GM23338 (cell line): Measurements from ENCODE around the gene SLX9. TPM values are rescaled to one million over a fixed set of nuclear protein-coding genes. Genes with fewer than 3 reads are reported as not detected.
"Not testable (repeated sequence)": the region's sequence is repeated elsewhere in the genome, so short reads cannot be mapped to it uniquely, and the experiment has no call there.

Source experiments
- ATAC-seq: fragments of 200-7000 bp; cut with Tn5 transposase; 3 replicates; pipeline ENCODE4 v1.9.1; 2020
- DNase-seq: peaks from one replicate; pipeline ENCODE4 v3.0.0-alpha.2; 2015; ENCODE audit warnings: low spot score
- H2AFZ ChIP-seq: fragments of 200-600 bp; sonication (generic); 2 replicates; pipeline ENCODE4 v1.8.0; 2016; ENCODE audit warnings: antibody characterized with exemption, mild to moderate bottlenecking, moderate library complexity
- H3F3A ChIP-seq: fragments of 200-600 bp; sonication (generic); replicated peaks from 2 replicates; pipeline ENCODE4 v1.8.0; 2017; ENCODE audit warnings: antibody characterized with exemption, mixed run types, low read depth
- H3K27ac ChIP-seq: fragments of 200-600 bp; sonication (generic); 2 replicates; pipeline ENCODE4 v1.6.1; 2016; ENCODE audit warnings: low read depth
- H3K27me3 ChIP-seq: fragments of 200-600 bp; sonication (generic); 2 replicates; pipeline ENCODE4 v1.8.0; 2016; ENCODE audit warnings: mild to moderate bottlenecking, mixed run types, moderate library complexity; ENCODE audit not compliant: insufficient read depth
- H3K36me3 ChIP-seq: fragments of 200-600 bp; sonication (generic); 2 replicates; pipeline ENCODE4 v1.8.0; 2016; ENCODE audit warnings: mild to moderate bottlenecking; ENCODE audit not compliant: insufficient read depth
- H3K4me1 ChIP-seq: fragments of 200-600 bp; sonication (generic); 2 replicates; pipeline ENCODE4 v1.8.0; 2016; ENCODE audit warnings: mild to moderate bottlenecking, moderate library complexity; ENCODE audit not compliant: insufficient read depth
- H3K4me2 ChIP-seq: fragments of 200-600 bp; sonication (generic); 2 replicates; pipeline ENCODE4 v1.7.1; 2017; ENCODE audit warnings: mixed run types
- H3K4me3 ChIP-seq: fragments of 200-600 bp; sonication (generic); 2 replicates; pipeline ENCODE4 v1.6.1; 2016; ENCODE audit warnings: mixed run types
- H3K79me2 ChIP-seq: fragments of 200-600 bp; sonication (generic); replicated peaks from 2 replicates; pipeline ENCODE4 v1.8.0; 2017; ENCODE audit warnings: mild to moderate bottlenecking; ENCODE audit not compliant: insufficient read depth
- H3K9me2 ChIP-seq: fragments of 200-600 bp; sonication (generic); 2 replicates; pipeline ENCODE4 v1.8.0; 2017; ENCODE audit not compliant: insufficient read depth
- H4K20me1 ChIP-seq: fragments of 200-600 bp; sonication (generic); replicated peaks from 2 replicates; pipeline ENCODE4 v1.8.0; 2017; ENCODE audit warnings: mild to moderate bottlenecking; ENCODE audit not compliant: insufficient read depth
- H3K27ac Mint-ChIP-seq: 2 replicates; pipeline ENCODE4 v1.8.0; 2020; ENCODE audit warnings: inconsistent platforms, mild to moderate bottlenecking, moderate library complexity, mixed read lengths
- H3K27me3 Mint-ChIP-seq: 3 replicates; pipeline ENCODE4 v1.8.0; 2022; ENCODE audit warnings: low read depth, mild to moderate bottlenecking, moderate library complexity, mixed read lengths, inconsistent platforms; ENCODE audit not compliant: insufficient read depth, poor library complexity
- H3K36me3 Mint-ChIP-seq: 3 replicates; pipeline ENCODE4 v1.8.0; 2021; ENCODE audit warnings: low read depth, mild to moderate bottlenecking, inconsistent platforms, moderate library complexity, mixed read lengths
- H3K4me1 Mint-ChIP-seq: 3 replicates; pipeline ENCODE4 v1.8.0; 2020; ENCODE audit warnings: mild to moderate bottlenecking, inconsistent platforms, mixed read lengths
- H3K4me3 Mint-ChIP-seq: 3 replicates; pipeline ENCODE4 v1.8.0; 2021; ENCODE audit warnings: moderate library complexity, mild to moderate bottlenecking, inconsistent platforms, mixed read lengths
- H3K9me3 Mint-ChIP-seq: 3 replicates; pipeline ENCODE4 v1.8.0; 2020; ENCODE audit warnings: moderate library complexity, mild to moderate bottlenecking, inconsistent platforms, mixed read lengths
- CREB1 ChIP-seq: fragments of 250-450 bp; sonication (Bioruptor Pico); IDR thresholded peaks from 2 replicates; pipeline ENCODE4 v1.5.0; 2020; ENCODE audit warnings: low read depth, mild to moderate bottlenecking, moderate library complexity
- ETS1 ChIP-seq: IDR thresholded peaks from 2 replicates; pipeline ENCODE4 v1.6.1; 2016; ENCODE audit warnings: antibody characterized with exemption
- NANOG ChIP-seq: IDR thresholded peaks from 2 replicates; pipeline ENCODE4 v1.6.1; 2016; ENCODE audit warnings: antibody characterized with exemption, borderline replicate concordance
- POLR2AphosphoS5 ChIP-seq: IDR thresholded peaks from 2 replicates; pipeline ENCODE4 v1.6.1; 2016; ENCODE audit warnings: antibody characterized with exemption, low read depth
- STAT1 ChIP-seq: IDR thresholded peaks from one replicate; pipeline ENCODE4 v1.6.1; 2016; ENCODE audit warnings: antibody characterized with exemption; ENCODE audit not compliant: unreplicated experiment
- ZNF114 ChIP-seq: fragments of 250-450 bp; sonication (Bioruptor Pico); IDR thresholded peaks from 2 replicates; pipeline ENCODE4 v1.5.0; 2020; ENCODE audit warnings: mild to moderate bottlenecking, moderate library complexity
- ZNF331 ChIP-seq: fragments of 250-450 bp; sonication (Bioruptor Pico); IDR thresholded peaks from 2 replicates; pipeline ENCODE4 v1.5.0; 2020; ENCODE audit warnings: low read depth, mild to moderate bottlenecking, moderate library complexity
- ZNF462 ChIP-seq: fragments of 250-450 bp; sonication (Bioruptor Pico); IDR thresholded peaks from 2 replicates; pipeline ENCODE4 v1.5.0; 2020; ENCODE audit warnings: mild to moderate bottlenecking, moderate library complexity
- polyA plus RNA-seq: library from polyadenylated mRNA; unstranded; fragments of >200 nt; fragmentation: Nextera tagmentation; extraction: Ambion mirVana; gene quantifications from 2 replicates; pipeline ENCODE4 v1.2.1, GENCODE V29; 2016
- total RNA-seq: library from RNA; depleted of rRNA; stranded (reverse); fragments of >200 nt; shearing (Covaris generic); gene quantifications from 2 replicates; pipeline ENCODE4 v1.2.3, GENCODE V29; 2014

The SLX9 gene
- total and polyA plus RNA-seq, 2 experiments from 2014 or later = 41.5 to 46.9 TPM

- TF ChIP-seq ZNF462 (CRISPR knock-in tag) (no peak), ETS1 (no peak), ZNF331 (no peak), STAT1 (no peak), CREB1 (CRISPR knock-in tag) (no peak), POLR2AphosphoS5 (no peak), ZNF114 (no peak), NANOG (no peak)
Measured at GRCh38 chr21:44927587-44928461, 12.0 kb upstream of the SLX9 start (continued).

GRCh38 chr21:44928500-44929241, 11.2 kb upstream of the SLX9 start:
- H3F3A ChIP-seq, DNase-seq, H3K9me3 Mint-ChIP-seq, H3K79me2 ChIP-seq, H3K4me2 ChIP-seq, H3K9me2 ChIP-seq, H2AFZ ChIP-seq, H3K27ac Mint-ChIP-seq, H3K36me3 ChIP-seq, H4K20me1 ChIP-seq, H3K36me3 Mint-ChIP-seq, H3K4me3 ChIP-seq, H3K27ac ChIP-seq, ATAC-seq, H3K4me3 Mint-ChIP-seq: not testable (repeated sequence)
- Mint-ChIP-seq H3K4me1 (peaks cover 46% of the 10 kb centered on the region), H3K27me3 (peaks cover 93% of the 10 kb centered on the region)
- peaks cover 99% of the 10 kb centered on the region for H3K27me3 ChIP-seq
- peaks cover 32% of the 10 kb centered on the region for H3K4me1 ChIP-seq
